Testis (tissue), 3 donors: Measurements from ENCODE around the gene HUNK. TPM values are rescaled to one million over a fixed set of nuclear protein-coding genes. Genes with fewer than 3 reads are reported as not detected.

Source experiments
- DNase-seq: peaks from one replicate; pipeline ENCODE4 v3.0.0-alpha.2; 2019
- H3K27ac ChIP-seq, 2 donors: fragments of 200-600 bp; sonication (generic); one replicate each; pipeline ENCODE4 v1.5.1; 2019
- H3K27me3 ChIP-seq: fragments of 200-600 bp; sonication (generic); one replicate; pipeline ENCODE4 v1.5.1; 2019
- H3K36me3 ChIP-seq: fragments of 200-600 bp; sonication (generic); one replicate; pipeline ENCODE4 v1.5.1; 2017; ENCODE audit warnings: low read depth; ENCODE audit errors: missing control alignments
- H3K4me1 ChIP-seq: fragments of 200-600 bp; sonication (generic); one replicate; pipeline ENCODE4 v1.5.1; 2019
- H3K4me3 ChIP-seq, 2 donors: fragments of 200-600 bp; sonication (generic); one replicate each; pipeline ENCODE4 v1.5.1; 2017 to 2019
- H3K9me3 ChIP-seq: fragments of 200-600 bp; sonication (generic); one replicate; pipeline ENCODE4 v1.5.1; 2017
- POLR2A ChIP-seq: fragments of 450-650 bp; IDR thresholded peaks from one replicate; pipeline ENCODE4 v1.6.1; 2017; ENCODE audit warnings: antibody characterized with exemption, mild to moderate bottlenecking, moderate library complexity
- WGBS, 2 donors: methylation state at CpG; one replicate each; pipeline ENCODE4 v1.1.5; 2018; 5-methylcytosine and 5-hydroxymethylcytosine counted together
- intact Hi-C: fragments of 100-400 bp; cut with DNase I; formaldehyde crosslinking; loops from one replicate; pipeline ENCODE4 v1.15.1; 2023; ENCODE audit warnings: low total_unique reads
- polyA plus RNA-seq: library from polyadenylated mRNA; stranded (reverse); fragments of 350-450 nt; fragmentation: Illumina TruSeq; extraction: RNeasy Lipid Tissue Mini Kit (QIAGEN cat#74804); gene quantifications from one replicate; pipeline ENCODE4 v1.2.3, GENCODE V29; 2014; ENCODE audit warnings: low read depth, low replicate concordance; ENCODE audit not compliant: insufficient read depth
- total RNA-seq, 2 donors: library from RNA; depleted of rRNA; stranded (reverse); fragments of >200 nt; gene quantifications; one replicate each; pipeline ENCODE4 v1.2.3, GENCODE V29; 2016
- TF ChIP-seq, protein P1 (sequence below), 3 experiments: fragments of 450-650 bp in 2 of 3; fragments of 200-600 bp in 1 of 3; sonication (generic) in 1 of 3; IDR thresholded peaks; one replicate each; pipeline ENCODE4 v1.5.1; 2016 to 2019; ENCODE audit warnings: antibody characterized with exemption in 3 of 3, mild to moderate bottlenecking in 2 of 3, moderate library complexity in 1 of 3

The HUNK gene
- total and polyA plus RNA-seq, 3 donors from 2014 or later, result 2.1 to 7.6 (median 6.8) TPM

DNA sequence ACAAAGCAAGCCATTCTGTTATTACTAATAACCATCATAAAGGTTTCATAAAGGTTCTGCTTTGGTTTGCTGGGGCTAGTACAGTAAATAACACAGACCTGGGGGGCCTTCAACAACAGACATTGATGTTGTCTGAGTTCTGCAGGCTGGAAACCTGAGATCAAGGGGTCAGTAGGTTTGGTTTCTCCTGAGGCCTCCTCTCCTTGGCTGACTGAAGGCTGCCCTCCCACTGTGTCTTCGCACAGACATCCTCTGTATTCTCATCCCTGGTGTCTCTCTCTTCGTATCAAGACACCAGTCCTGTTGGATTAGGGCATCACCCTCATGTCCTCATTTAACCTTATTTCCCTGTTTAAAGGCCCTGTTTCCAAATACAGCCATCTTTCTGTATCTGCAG, 37.3 kb downstream of the HUNK start:
- Histone ChIP-seq H3K27ac (peak overlapping the region; percentile 48 to 71), H3K36me3 (no peaks in the 10 kb centered on the region), H3K27me3 (no peaks in the 10 kb centered on the region), H3K4me3 (no peak overlapping the region), H3K9me3 (no peaks in the 10 kb centered on the region), H3K4me1 (peaks cover 31% of the 10 kb centered on the region)
- TF ChIP-seq POLR2A, result no peak
- TF ChIP-seq, protein P1, sequence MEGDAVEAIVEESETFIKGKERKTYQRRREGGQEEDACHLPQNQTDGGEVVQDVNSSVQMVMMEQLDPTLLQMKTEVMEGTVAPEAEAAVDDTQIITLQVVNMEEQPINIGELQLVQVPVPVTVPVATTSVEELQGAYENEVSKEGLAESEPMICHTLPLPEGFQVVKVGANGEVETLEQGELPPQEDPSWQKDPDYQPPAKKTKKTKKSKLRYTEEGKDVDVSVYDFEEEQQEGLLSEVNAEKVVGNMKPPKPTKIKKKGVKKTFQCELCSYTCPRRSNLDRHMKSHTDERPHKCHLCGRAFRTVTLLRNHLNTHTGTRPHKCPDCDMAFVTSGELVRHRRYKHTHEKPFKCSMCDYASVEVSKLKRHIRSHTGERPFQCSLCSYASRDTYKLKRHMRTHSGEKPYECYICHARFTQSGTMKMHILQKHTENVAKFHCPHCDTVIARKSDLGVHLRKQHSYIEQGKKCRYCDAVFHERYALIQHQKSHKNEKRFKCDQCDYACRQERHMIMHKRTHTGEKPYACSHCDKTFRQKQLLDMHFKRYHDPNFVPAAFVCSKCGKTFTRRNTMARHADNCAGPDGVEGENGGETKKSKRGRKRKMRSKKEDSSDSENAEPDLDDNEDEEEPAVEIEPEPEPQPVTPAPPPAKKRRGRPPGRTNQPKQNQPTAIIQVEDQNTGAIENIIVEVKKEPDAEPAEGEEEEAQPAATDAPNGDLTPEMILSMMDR (IDR thresholded peaks at IDR 0.05), result no peak
- DNase-seq, result no peak
- intact Hi-C loops, result no loop called here
- 70 to 91% methylated on average over 2 of the region's 2 CpGs for WGBS, 2 donors

GRCh38 chr21:31911138-31911907, 38.5 kb downstream of the HUNK start:
- intact Hi-C loops, result no loop called here
- Histone ChIP-seq H3K4me3 (no peak overlapping the region), H3K36me3 (no peaks in the 10 kb centered on the region), H3K4me1 (peaks cover 23% of the 10 kb centered on the region), H3K27ac (peak overlapping the region in 1 of 2 donors; percentile 71), H3K27me3 (no peaks in the 10 kb centered on the region), H3K9me3 (no peaks in the 10 kb centered on the region)
- no peak for TF ChIP-seq POLR2A
- TF ChIP-seq, protein P1 (IDR thresholded peaks at IDR 0.05), result no peak
- 88% methylated on average over 17 of the region's 17 CpGs for WGBS, 2 donors
- DNase-seq, result no peak

DNA sequence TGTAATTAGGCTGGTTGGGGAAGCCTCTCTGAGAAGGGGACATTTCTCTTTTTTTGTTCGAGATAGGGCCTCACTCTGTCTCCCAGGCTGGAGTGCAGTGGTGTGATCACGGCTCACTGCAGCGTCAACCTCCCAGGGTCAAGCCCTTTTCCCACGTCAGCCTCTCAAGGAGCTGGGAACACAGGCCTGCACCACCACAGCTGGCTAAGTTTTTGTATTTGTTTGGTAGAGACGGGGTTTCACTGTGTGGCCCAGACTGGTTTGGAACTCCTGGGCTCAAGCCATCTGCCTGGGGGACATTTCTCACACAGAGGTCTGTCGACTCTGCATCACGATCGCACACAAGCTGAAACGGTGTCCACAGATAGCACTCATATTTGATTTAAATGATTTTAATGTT, 39.7 kb downstream of the HUNK start:
- TF ChIP-seq POLR2A, result no peak
- TF ChIP-seq, protein P1 (IDR thresholded peaks at IDR 0.05), result no peak
- Histone ChIP-seq H3K9me3 (no peaks in the 10 kb centered on the region), H3K4me3 (no peak overlapping the region), H3K27me3 (no peaks in the 10 kb centered on the region), H3K4me1 (peaks cover 23% of the 10 kb centered on the region), H3K27ac (peak overlapping the region in 1 of 2 donors; percentile 30), H3K36me3 (no peaks in the 10 kb centered on the region)
- 77 to 91% methylated on average over 9 of the region's 9 CpGs for WGBS, 2 donors
- intact Hi-C loops, result no loop called here
- no peak for DNase-seq

DNA sequence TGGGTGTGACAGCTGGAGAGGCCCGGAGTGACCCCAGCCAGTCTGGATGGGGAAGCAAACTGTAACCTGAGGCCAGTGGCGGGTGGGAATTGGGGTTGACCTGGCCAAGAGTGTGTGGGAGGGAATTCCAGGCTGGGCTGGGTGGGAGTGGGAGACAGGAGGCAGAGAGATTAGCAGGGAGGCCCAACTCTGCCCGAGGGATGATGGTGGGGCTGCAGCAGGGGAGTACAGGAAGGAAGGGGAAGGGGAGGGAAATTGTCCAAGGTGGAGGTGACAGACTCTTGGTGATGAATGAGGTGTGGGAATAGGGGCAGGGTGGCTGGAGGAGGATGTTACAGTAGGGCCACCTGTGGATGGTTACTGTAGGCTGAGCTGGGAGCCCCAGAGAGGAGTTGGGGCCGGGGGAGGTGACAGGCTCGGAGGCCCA, 40.4 kb downstream of the HUNK start:
- TF ChIP-seq POLR2A, result no peak
- TF ChIP-seq, protein P1 (IDR thresholded peaks at IDR 0.05), result no peak
- H3K36me3 ChIP-seq, result no peaks in the 10 kb centered on the region
- no peaks in the 10 kb centered on the region for H3K27me3 ChIP-seq
- H3K4me1 ChIP-seq, result peaks cover 22% of the 10 kb centered on the region
- H3K27ac ChIP-seq, result peak overlapping the region; percentile 30 to 41
- no peaks in the 10 kb centered on the region for H3K9me3 ChIP-seq
- no peak for DNase-seq
- intact Hi-C loops, result no loop called here
- WGBS, 2 donors, result 72 to 83% methylated on average over 5 of the region's 5 CpGs
- H3K4me3 ChIP-seq, result no peak overlapping the region

DNA sequence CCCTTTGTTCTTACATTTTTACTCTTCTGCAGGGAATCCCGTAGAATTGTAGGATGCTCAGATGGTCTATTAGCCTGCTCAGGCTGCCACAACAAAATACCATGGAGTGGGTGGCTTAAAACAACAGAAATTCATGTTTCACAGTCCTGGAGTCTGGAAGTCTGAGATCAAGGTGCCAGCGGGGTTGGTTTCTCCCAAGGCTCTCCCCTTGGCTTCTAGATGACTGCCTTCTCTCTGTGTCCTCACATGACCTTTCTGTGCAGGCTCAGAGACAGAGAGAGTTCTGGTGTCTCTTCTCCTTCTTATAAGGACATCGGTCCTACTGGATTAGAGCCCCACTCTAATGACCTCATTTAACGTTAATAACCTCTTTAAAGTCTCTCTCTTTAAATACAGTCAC, 41.7 kb downstream of the HUNK start:
- Histone ChIP-seq H3K4me1 (peaks cover 13% of the 10 kb centered on the region), H3K27ac (no peak overlapping the region), H3K27me3 (no peaks in the 10 kb centered on the region), H3K9me3 (no peaks in the 10 kb centered on the region), H3K36me3 (no peaks in the 10 kb centered on the region), H3K4me3 (no peak overlapping the region)
- no peak for DNase-seq
- TF ChIP-seq, protein P1 (IDR thresholded peaks at IDR 0.05), result no peak
- TF ChIP-seq POLR2A, result no peak
- 74 to 80% methylated on average over 4 of the region's 4 CpGs for WGBS, 2 donors
- intact Hi-C loops, result no loop called here
